Globus pallidus (tissue), 1 donor: ENCODE data around the gene KAZN.

Experiments
- DNase-seq: peaks from one replicate; pipeline ENCODE4 v3.0.0-alpha.2; 2015; ENCODE audit warnings: low spot score

The KAZN gene

DNA sequence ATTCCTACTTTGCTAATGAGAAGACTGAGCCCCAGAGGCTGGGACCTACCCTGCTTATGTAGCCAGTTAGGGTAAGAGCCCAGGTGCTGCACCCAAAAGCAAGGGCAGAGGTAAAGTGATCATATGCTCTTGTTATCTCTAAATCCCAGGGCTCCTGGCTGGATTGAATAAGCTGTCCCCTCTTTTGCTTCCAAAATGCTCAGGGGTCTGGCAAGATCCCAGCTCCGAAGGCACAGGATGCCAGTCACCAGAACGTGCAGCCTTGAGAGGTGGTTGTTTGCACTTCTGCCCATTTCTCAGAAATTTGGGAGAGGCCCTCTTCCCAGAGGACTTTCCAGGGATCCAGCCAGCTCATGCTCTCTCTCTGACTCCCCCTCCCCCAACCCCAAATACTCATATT, 412.7 kb downstream of the KAZN start:
- DNase-seq: no peak

- no peak for DNase-seq
Observed at GRCh38 chr1:15011661-15012060, 413.2 kb downstream of the KAZN start.

DNA sequence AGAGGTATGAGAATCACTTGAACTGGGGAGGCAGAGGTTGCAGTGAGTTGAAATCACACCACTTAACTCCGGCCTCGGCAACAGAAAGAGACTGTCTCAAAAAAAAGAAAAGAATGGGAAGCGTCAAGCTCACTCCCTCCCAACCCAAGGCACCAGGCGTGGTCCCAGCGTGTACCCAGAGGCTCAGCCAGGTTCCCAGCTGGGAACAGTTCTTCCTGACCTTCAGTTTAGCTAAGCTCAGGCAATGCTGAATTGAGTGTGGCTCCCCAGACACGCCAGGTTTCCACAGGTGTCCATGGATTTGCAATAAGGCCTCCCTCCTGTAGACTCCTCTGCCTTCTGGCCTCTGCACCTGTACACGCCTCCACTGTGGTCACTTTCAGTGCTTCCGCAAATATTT, 414.3 kb downstream of the KAZN start:
- no peak for DNase-seq

DNA sequence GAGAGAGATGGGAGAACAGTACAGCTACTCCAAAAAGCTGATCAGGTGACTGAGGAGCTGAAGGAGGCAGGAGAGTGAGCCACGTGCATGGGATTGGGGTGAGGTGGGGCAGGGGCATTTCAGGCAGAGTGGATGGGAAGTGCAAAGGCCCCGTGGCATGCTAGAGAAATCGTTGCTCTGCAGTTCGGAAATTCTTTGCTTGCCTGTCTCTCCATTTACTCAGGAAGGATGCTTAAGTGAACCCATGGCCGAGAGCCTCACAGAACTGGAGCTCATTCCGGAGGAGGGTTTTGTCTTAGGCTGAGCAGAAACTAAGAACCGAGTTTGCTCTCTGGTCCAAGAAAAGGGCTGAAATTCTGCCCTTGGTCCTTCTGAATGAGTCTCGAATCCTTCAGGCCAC, 415.3 kb downstream of the KAZN start:
- no peak for DNase-seq

GRCh38 chr1:15014516-15014915, 416.0 kb downstream of the KAZN start:
- no peak for DNase-seq

DNA sequence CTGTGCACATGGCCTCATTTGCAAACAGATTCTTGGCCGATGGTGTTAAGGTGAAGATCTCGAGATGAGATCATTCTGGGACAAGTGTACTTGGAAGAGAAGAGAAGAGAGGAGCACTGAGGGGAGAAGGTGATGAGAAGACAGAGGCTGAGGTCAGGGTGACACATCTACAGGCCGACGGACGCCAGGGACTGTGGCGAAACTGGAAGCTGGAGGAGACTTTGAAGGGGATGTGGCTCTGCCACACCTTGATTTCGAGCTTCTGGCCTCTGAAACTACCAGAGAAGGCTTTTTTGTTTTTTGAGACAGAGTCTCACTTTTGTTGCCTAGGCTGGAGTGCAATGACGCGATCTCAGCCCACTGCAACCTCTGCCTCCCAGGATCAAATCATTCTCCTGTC, 417.5 kb downstream of the KAZN start:
- DNase-seq: no peak

GRCh38 chr1:15016526-15016925, 418.0 kb downstream of the KAZN start:
- DNase-seq: no peak

DNA sequence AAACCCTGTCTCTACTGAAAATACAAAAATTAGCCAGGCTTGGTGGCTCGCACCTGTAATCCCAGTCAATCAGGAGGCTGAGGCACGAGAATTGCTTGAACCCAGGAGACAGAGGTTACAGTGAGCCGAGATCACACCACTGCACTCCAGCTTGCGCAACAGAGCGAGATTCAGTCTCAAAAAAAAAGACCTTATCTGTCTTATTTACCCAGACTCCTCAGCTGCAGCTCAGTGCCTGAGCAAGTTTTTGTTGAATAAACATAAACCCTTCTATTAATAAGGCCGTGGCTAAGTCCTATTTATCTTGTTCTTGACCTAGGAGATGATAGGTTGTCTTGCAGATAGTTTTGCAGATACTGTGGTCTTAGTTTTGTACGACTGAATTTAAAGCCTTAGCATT, 418.6 kb downstream of the KAZN start:
- no peak for DNase-seq

DNA sequence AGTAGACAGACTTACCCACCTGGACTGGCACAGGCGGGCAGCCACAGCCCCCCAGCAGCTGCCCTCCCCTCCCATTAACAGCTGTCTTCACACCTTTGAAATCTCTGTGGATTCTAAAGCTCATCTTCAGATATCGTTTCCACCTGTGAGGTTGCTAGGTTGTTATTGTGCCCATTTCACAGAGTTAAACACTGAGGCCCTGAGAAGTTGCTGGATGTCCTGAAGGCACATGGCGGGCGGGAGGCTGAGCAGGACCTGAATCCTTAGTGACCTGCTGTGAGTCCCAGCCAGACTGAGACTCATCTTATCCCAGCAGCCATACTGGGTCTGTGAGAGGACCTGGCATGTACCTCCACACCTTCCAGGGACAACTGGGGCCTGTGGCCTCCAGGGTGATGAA, 420.3 kb downstream of the KAZN start:
- DNase-seq: no peak

DNA sequence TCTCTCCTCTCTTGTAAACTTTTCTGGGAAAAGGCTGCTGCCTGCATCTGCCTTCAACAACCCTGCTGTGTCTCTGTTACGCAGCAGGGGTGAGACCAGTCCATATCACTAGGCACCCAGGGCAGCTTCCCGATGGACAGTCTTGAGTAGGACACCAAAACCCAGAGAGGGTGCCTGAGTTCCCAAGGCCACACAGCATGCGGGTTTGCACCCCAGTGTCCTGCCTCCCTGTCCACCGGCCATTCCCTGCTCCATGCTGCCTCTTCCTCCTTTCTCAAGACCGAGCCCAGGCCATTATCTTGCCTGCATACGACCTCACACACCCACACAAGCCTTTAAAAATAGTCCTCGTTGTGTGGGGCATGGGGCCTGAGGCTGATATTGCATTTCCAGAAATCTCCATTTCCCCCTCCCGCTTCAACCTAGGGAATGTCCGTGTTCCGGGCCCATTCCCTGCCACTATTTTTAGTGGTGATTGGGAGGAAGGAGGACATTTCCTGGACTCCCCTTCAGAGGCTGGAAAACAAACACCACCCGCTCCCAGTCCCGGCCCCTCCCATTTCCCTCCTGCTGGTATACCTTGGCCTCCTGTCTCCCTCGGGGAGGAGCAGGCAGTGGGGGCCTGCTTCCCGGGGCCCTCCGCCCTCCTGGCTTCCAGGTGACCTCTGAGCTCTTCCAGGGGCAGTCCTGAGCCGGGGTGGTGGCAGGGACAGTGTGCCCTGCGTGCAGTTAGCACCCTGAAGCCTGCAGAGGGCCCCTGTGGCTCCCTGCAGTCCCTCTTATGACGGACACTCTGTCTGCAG, 422.7 kb downstream of the KAZN start:
- DNase-seq: no peak

- no peak for DNase-seq
Observed at GRCh38 chr1:15022048-15022447, 423.6 kb downstream of the KAZN start.

- no peak for DNase-seq
Observed at GRCh38 chr1:15023205-15023604, 424.7 kb downstream of the KAZN start.

- DNase-seq: no peak
Observed at GRCh38 chr1:15023976-15024375, 425.5 kb downstream of the KAZN start.

- DNase-seq: no peak
Observed at GRCh38 chr1:15026117-15026489, 427.6 kb downstream of the KAZN start.

DNA sequence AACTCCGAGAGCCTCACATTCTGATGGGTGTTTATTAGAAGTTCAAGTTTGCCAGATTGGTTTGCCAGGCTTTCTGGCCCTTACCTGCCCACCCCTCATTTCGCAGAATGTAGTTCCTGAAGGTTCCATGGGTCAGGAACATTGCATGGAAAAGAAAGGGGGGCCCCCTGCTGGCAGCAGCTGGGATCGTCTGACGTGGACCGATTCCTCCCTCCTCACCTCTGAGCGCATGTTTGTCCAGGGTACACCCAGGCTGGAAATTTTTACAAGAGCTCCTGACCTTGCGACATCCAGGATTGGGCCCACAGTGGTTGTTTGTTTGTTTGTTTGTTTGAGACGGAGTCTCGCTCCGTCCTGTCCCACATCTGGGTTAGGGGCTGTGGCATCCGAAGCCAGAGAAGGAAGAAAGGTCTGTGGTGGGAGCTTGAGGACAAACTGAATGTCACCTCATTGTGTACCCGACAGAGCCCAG, 429.1 kb downstream of the KAZN start:
- DNase-seq: peak; percentile 71

DNA sequence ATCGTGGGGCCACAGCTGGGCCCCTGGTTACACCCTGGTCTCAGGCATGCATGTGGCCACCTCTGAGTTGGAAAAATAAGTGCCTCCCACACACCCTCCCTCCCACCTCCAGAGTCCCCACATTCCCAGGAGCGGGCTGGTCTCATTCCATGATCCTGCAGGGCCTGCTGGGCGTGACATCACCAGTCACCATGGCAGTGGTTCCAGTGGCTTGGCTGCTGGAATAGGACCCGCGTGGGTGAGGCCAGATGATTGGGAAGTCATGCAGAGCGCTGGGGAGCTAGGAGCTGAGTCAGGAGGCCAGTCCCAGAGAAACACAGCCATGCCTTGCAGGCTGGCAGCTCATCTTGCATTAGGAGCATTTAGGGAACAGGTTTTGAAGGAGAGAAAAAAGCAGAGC, 429.6 kb downstream of the KAZN start:
- peak; percentile 81 for DNase-seq

DNA sequence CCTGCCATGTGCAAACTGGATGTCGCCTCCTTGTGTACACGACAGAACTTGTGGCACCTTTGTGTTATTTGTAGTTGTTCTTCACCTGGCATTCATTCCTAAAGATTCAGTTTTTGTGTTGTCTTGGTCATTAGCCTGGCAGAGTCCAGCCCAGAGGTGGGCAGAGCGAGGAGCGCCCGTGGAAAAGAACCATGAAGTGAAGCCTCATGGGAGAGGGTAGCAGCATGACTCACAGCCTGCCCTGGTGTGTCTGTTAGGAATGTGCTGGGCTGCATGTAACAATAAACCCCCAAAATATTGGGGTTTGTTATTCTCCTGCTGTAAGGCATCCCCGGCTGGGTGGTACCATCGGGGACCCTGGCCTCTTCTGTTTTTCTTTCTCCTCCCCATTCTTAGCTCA, 430.1 kb downstream of the KAZN start:
- DNase-seq: no peak

GRCh38 chr1:15029036-15029435, 430.6 kb downstream of the KAZN start:
- DNase-seq: no peak

GRCh38 chr1:15029786-15030185, 431.3 kb downstream of the KAZN start:
- no peak for DNase-seq

- DNase-seq: no peak
Observed at GRCh38 chr1:15031251-15031933, 432.9 kb downstream of the KAZN start.

GRCh38 chr1:15033264-15033663, 434.8 kb downstream of the KAZN start:
- DNase-seq: no peak

- no peak for DNase-seq
Observed at GRCh38 chr1:15034656-15035055, 436.2 kb downstream of the KAZN start.

DNA sequence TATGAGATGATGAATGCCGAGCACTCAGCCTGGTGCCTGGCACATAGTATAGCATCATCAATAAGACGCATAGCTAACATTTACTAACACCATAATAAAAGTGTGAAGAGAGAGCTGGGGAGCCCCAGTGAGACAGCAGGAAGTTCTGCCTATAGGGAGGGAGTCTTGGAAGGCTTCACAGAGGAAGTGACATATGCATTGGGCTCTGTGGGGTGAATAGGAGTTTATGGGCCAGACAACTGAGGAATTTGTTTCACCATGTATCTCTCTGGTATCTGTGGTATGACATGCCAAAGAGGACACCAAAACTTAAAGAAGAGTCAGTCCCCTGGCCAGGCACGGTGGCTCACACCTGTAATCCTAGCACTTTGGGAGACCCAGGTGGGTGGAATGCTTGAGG, 436.8 kb downstream of the KAZN start:
- no peak for DNase-seq

DNA sequence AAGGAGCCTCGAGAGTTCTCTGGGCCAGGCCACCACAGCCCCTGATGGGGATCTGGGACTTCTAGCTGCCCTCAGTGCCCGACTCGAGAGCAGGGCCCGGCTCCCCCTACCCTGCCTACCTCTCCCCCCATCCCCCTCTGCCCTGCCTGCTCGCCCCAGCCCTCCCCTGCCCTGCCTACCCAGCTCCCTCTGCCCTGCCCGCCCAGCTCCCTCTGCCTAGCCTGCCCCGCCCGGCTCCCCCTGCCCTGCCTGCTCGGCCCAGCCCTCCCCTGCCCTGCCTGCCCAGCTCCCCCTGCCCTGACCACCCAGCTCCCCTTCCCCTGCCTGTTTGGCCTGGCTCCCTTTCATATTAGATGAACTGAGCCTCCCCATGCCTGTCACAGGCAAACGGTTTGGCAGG, 437.6 kb downstream of the KAZN start:
- DNase-seq: no peak
